GM20000 (cell line): ENCODE measurements around the gene MARCOL.
"Not testable (repeated sequence)": the region's sequence is repeated elsewhere in the genome, so short reads cannot be mapped to it uniquely, and the experiment has no call there.

Source experiments
- DNase-seq: peaks from one replicate; pipeline ENCODE4 v3.0.0; 2012; ENCODE audit warnings: low spot score
- TF ChIP-seq, protein P1 (sequence below): IDR thresholded peaks from 2 replicates; pipeline ENCODE4 v1.5.1; 2012; ENCODE audit warnings: mild to moderate bottlenecking, control low read depth; ENCODE audit errors: extremely low read depth, missing control alignments

The MARCOL gene

DNA sequence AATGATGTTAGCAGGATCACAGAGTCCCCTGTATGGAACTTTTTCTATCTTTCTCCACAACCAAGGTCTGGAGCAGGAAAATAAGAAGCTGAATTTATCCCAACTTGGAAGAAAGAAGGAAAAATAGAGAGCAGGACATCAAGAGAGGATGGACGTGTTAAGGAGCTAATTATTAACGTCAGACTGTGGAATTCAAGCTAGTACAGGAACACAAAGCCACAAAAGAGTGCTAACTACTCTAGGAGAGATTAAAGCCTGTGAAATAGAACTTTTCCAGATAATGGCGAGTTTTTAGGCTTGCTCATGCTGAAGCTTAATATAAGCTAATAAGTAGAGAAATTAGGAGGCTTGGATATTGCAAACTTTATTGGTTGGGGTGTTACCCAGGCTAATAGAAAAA is 29.6 kb downstream of the MARCOL start:
- TF ChIP-seq, protein P1, sequence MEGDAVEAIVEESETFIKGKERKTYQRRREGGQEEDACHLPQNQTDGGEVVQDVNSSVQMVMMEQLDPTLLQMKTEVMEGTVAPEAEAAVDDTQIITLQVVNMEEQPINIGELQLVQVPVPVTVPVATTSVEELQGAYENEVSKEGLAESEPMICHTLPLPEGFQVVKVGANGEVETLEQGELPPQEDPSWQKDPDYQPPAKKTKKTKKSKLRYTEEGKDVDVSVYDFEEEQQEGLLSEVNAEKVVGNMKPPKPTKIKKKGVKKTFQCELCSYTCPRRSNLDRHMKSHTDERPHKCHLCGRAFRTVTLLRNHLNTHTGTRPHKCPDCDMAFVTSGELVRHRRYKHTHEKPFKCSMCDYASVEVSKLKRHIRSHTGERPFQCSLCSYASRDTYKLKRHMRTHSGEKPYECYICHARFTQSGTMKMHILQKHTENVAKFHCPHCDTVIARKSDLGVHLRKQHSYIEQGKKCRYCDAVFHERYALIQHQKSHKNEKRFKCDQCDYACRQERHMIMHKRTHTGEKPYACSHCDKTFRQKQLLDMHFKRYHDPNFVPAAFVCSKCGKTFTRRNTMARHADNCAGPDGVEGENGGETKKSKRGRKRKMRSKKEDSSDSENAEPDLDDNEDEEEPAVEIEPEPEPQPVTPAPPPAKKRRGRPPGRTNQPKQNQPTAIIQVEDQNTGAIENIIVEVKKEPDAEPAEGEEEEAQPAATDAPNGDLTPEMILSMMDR, result no peak
- DNase-seq, result no peak

DNA sequence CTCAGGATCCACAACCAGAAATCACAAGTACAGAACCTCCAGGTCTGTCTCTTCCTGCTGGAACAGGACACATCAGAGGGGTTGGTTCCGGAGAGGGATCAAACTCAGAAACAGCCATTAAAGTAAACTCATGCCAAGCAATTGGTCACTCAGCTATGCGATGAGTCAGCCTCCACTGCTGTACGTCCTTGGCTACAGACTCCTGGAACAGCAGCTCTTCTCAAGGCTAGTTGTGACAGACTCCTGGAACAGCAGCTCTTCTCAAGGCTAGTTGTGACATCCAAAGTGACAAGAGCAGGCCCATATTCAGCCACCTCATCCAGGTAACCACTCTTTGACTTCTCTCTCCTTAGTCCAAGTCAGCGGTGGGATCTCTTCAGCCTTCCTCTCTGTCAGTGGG is 30.2 kb downstream of the MARCOL start, which contains the start of gene SPINK13:
TSS of gene SPINK13 (plus strand) at position 229 of the 400 bp plus-strand sequence. CDS start 1,279 bp downstream, outside the sequence.
- TF ChIP-seq, protein P1, result no peak
- DNase-seq, result no peak

DNA sequence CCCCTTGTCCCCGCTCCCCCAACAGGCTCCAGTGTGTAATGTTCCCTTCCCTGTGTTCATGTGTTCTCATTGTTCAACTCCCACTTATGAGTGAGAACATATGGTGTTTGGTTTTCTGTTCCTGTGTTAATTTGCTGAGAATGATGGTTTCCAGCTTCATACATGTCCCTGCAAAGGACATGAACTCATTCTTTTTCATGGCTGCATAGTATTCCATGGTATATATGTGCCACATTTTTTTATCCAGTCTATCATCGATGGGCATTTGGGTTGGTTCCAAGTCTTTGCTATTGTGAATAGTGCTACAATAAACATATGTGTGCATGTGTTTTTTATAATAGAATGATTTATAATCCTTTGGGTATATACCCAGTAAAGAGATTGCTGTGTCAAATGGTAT is 36.8 kb downstream of the MARCOL start:
- DNase-seq, result not testable (repeated sequence)

DNA sequence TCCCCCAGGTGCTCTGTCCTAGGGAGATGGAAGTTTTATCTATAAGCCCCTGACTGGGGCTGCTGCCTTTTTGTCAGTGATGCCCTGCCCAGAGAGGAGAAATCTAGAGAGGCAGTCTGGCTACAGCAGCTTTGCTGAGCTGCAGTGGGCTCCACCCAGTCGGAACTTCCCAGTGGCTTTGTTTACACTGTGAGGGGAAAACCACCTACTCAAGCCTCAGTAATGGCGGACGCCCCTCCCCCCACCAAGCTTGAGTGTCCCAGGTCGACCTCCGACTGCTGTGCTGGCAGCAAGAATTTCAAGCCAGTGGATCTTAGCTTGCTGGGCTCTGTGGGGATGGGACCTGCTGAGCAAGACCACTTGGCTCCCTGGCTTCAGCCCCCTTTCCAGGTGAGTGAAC is 42.6 kb downstream of the MARCOL start:
- DNase-seq, result not testable (repeated sequence)

DNA sequence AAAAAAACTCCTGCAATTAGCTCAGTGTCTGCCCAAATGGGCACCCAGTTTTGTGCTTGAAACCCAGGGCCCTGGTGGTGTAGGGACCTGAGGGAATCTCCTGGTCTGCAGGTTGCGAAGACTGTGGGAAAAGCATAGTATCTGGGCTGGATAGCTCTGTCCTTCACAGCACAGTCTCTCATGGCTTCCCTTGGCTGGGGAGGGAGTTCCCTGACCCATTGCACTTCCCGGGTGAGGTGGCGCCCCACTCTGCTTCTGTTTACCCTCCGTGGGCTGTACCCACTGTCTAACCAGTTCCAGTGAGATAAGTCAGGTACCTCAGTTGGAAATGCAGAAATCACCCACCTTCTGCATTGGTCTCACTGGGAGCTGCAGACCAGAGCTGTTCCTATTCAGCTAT is 43.0 kb downstream of the MARCOL start:
- DNase-seq, result not testable (repeated sequence)

DNA sequence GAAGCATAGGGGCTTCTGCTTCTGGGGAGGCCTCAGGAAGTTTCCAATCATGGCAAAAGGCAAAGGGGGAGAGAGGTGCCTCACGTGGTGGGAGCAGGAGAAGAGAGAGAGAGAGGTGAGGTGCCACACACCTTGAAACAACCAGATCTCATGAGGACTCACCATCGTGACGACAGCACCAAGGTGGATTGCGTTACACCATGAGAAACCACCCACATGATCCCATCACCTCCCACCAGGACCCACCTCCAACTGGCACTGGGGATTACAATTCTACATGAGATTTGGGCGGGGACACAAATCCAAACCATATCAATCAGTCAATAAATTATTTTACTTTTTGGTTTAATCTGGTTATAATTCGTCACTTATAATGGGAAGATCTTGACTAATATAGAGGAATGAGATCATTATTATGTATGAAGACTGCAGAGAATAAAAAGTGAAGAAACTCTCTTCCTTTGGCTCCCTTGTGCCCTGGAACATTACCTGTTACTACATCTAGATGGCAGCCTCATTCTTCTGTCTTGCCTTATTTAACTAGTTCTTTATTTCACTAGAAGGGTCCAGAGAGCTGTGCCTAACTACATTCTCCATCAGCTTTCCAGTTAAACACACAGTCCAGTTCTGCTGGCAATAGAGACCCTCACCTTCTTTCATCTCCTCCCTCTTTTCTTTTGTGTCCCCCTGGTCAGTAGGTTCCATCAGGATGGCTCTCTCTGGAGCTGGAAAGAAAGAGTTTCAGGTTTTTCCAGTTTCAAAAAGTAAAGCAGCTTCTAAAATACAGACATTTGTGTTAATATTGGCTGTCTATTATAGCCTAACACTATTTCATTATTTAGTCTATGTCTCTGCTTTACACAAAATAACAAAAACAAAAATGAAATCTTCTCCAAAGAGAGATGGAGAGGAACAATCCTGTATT is 52.2 kb downstream of the MARCOL start:
- DNase-seq, result no peak
- TF ChIP-seq, protein P1, result no peak
